HG02571 (cell line): ENCODE results near the gene HPCAL1.
"Not testable (repeated sequence)": the region's sequence is repeated elsewhere in the genome, so short reads cannot be mapped to it uniquely, and the experiment has no call there.

ENCODE experiments used
- ATAC-seq: cut with Tn5 transposase; IDR thresholded peaks from one replicate; pipeline ENCODE4 v1.9.1; 2021; ENCODE audit warnings: mild to moderate bottlenecking, moderate library complexity; ENCODE audit not compliant: unreplicated experiment

HPCAL1 gene

GRCh38 chr2:10433947-10434885 is 131.5 kb downstream of the HPCAL1 start:
- ATAC-seq: no peak

- ATAC-seq: peak; percentile 66
Measured at GRCh38 chr2:10434886-10435819, 132.4 kb downstream of the HPCAL1 start.

- no peak for ATAC-seq
Measured at GRCh38 chr2:10435820-10436204, 133.1 kb downstream of the HPCAL1 start.

- ATAC-seq: no peak
Measured at GRCh38 chr2:10436583-10437110, 133.9 kb downstream of the HPCAL1 start.

- no peak for ATAC-seq
Measured at GRCh38 chr2:10437806-10438205, 135.1 kb downstream of the HPCAL1 start.

- ATAC-seq: no peak
Measured at GRCh38 chr2:10438688-10439087, 136.0 kb downstream of the HPCAL1 start.

- no peak for ATAC-seq
Measured at GRCh38 chr2:10439185-10439879, 136.6 kb downstream of the HPCAL1 start.

- ATAC-seq: no peak
Measured at GRCh38 chr2:10439971-10440370, 137.3 kb downstream of the HPCAL1 start.

GRCh38 chr2:10440736-10441135 is 138.0 kb downstream of the HPCAL1 start:
- no peak for ATAC-seq

GRCh38 chr2:10441948-10442347 is 139.2 kb downstream of the HPCAL1 start:
- no peak for ATAC-seq

GRCh38 chr2:10442469-10443126 is 139.9 kb downstream of the HPCAL1 start:
- not testable (repeated sequence) for ATAC-seq

- ATAC-seq: no peak
Measured at GRCh38 chr2:10444463-10444862, 141.8 kb downstream of the HPCAL1 start.

- ATAC-seq: no peak
Measured at GRCh38 chr2:10446631-10447030, 143.9 kb downstream of the HPCAL1 start.

GRCh38 chr2:10447300-10447894 is 144.7 kb downstream of the HPCAL1 start:
- peak; percentile 30 for ATAC-seq

- peak; percentile 66 for ATAC-seq
Measured at GRCh38 chr2:10447895-10448575, 145.3 kb downstream of the HPCAL1 start, which contains the start of gene ODC1. TSS of gene ODC1 (minus strand) at chr2:10448327. CDS start at chr2:10445032, 3,295 bp downstream.

- peak; percentile 61 for ATAC-seq
Measured at GRCh38 chr2:10448576-10449485, 146.1 kb downstream of the HPCAL1 start.

- ATAC-seq: no peak
Measured at GRCh38 chr2:10449486-10449831, 146.8 kb downstream of the HPCAL1 start.
